Chondrocyte (in vitro differentiated cells): ENCODE measurements around the gene HOGA1. TPM values are rescaled to one million over a fixed set of nuclear protein-coding genes. Genes with fewer than 3 reads are reported as not detected.

Experiments
- DNase-seq: peaks from one replicate; pipeline ENCODE4 v3.0.0; 2021; ENCODE audit warnings: mixed read lengths, low spot score
- H3K27ac Mint-ChIP-seq: one replicate; pipeline ENCODE4 v1.8.0; 2021; ENCODE audit warnings: mild to moderate bottlenecking, moderate library complexity, mixed read lengths; ENCODE audit not compliant: unreplicated experiment
- H3K27me3 Mint-ChIP-seq: 2 replicates; pipeline ENCODE4 v1.8.0; 2021; ENCODE audit warnings: low read depth, mixed read lengths
- H3K36me3 Mint-ChIP-seq: 2 replicates; pipeline ENCODE4 v1.8.0; 2021; ENCODE audit warnings: low read depth, mixed read lengths
- H3K4me1 Mint-ChIP-seq: 2 replicates; pipeline ENCODE4 v1.8.0; 2021; ENCODE audit warnings: low read depth, mild to moderate bottlenecking, mixed read lengths
- H3K4me3 Mint-ChIP-seq: one replicate; pipeline ENCODE4 v1.8.0; 2021; ENCODE audit warnings: mild to moderate bottlenecking, moderate library complexity, mixed read lengths; ENCODE audit not compliant: unreplicated experiment
- H3K9me3 Mint-ChIP-seq: 2 replicates; pipeline ENCODE4 v1.8.0; 2021; ENCODE audit warnings: low read depth, mixed read lengths
- long read RNA-seq: library from polyadenylated mRNA; stranded (forward); transcript quantifications from one replicate; pipeline ENCODE4 v2.0.0, GENCODE V29; 2021
- total RNA-seq: library from RNA; stranded (reverse); gene quantifications from 3 replicates; pipeline ENCODE4 v1.2.1, GENCODE V29; 2021
- TF ChIP-seq, protein P1 (sequence below): fragments of 200-600 bp; sonication (generic); IDR thresholded peaks from 2 replicates; pipeline ENCODE4 v1.5.0; 2021; ENCODE audit warnings: antibody characterized with exemption, mild to moderate bottlenecking, moderate library complexity

Gene HOGA1
- total RNA-seq = 0.12 TPM in 1 of 3 replicates, not detected in the others
- long read RNA-seq = 0 reads

DNA sequence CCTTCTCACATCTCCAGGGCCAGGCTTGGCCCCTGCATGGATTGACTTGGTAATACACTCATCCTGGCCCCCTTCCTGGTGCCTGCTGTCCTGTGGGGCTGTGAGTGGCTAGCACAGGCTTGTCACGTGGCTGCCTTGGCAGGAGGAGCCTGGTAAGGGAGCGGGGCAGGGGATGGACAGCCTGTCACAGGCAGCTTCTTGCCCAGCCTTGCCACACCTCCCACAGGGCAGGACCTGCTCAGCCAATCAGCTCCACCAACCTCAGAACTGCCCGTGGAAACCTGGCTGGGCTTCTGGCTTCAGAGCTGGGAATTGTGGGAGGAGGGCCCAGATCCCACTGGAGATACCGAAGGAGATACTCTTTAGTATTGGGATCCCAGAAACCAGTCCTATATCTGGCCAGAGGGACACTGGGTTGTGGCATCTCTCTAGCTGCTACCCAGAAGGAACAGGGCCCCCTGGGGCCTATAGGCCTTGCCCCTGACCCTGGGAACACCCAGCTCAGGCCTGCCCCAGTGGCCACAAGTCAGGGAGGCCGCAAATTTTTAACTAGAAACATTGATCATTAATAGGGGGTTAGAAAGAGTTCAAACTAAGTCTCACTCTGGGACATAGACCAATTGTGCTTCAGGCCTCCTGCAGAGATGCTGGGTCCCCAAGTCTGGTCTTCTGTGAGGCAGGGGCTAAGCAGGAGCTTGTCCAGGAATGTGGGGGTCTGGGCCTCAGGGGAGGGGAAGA, at the start of gene HOGA1:
Gene HOGA1, plus strand, starts transcription at position 330 of the 738 bp plus-strand sequence. Its CDS starts 315 bp downstream, at position 645.
- Mint-ChIP-seq H3K27me3 (no peaks in the 10 kb centered on the region), H3K4me1 (peaks cover 4% of the 10 kb centered on the region), H3K4me3 (no peak within 1 kb of the TSS), H3K27ac (no peak within 1 kb of the TSS), H3K9me3 (no peaks in the 10 kb centered on the region), H3K36me3 (no peaks in the 10 kb centered on the region)
- DNase-seq = peak; percentile 83
- TF ChIP-seq, protein P1, sequence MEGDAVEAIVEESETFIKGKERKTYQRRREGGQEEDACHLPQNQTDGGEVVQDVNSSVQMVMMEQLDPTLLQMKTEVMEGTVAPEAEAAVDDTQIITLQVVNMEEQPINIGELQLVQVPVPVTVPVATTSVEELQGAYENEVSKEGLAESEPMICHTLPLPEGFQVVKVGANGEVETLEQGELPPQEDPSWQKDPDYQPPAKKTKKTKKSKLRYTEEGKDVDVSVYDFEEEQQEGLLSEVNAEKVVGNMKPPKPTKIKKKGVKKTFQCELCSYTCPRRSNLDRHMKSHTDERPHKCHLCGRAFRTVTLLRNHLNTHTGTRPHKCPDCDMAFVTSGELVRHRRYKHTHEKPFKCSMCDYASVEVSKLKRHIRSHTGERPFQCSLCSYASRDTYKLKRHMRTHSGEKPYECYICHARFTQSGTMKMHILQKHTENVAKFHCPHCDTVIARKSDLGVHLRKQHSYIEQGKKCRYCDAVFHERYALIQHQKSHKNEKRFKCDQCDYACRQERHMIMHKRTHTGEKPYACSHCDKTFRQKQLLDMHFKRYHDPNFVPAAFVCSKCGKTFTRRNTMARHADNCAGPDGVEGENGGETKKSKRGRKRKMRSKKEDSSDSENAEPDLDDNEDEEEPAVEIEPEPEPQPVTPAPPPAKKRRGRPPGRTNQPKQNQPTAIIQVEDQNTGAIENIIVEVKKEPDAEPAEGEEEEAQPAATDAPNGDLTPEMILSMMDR = no peak

DNA sequence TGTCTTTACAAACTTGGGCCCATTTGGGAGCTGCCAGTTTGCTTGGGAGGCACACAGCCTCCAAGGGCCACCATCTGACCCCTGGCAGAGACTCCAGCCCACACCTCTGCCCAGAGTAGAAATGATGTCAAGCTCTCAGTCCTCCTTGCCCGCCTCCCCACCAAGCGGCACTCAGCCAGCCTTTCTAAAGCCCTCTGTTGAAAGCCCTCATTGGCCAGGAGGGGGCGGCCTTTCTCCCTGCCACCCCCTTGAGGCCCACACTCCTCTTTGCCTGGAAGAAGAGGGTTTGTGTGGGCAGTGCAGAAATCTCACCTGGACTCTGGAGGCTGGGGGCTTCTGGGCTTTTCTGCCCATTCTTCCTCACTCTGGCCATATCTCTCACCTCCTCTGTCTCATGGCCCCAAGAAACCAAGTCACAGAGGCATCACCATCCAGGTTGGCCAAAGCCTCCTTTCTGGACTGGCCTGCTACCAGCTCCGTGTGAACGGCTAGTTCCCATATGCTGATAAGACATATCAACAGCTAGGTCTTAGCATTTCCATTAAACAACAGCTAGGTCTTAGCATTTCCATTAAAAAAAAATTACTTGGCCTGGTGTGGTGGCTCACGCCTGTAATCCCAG, 49.3 kb upstream of the HOGA1 start:
- no peak overlapping the region for H3K27ac Mint-ChIP-seq
- no peaks in the 10 kb centered on the region for H3K9me3 Mint-ChIP-seq
- TF ChIP-seq, protein P1 = peak; percentile 73
- DNase-seq = peak; percentile 49
- no peaks in the 10 kb centered on the region for H3K27me3 Mint-ChIP-seq
- no peaks in the 10 kb centered on the region for H3K36me3 Mint-ChIP-seq
- H3K4me1 Mint-ChIP-seq = peaks cover 41% of the 10 kb centered on the region
- H3K4me3 Mint-ChIP-seq = no peak overlapping the region

DNA sequence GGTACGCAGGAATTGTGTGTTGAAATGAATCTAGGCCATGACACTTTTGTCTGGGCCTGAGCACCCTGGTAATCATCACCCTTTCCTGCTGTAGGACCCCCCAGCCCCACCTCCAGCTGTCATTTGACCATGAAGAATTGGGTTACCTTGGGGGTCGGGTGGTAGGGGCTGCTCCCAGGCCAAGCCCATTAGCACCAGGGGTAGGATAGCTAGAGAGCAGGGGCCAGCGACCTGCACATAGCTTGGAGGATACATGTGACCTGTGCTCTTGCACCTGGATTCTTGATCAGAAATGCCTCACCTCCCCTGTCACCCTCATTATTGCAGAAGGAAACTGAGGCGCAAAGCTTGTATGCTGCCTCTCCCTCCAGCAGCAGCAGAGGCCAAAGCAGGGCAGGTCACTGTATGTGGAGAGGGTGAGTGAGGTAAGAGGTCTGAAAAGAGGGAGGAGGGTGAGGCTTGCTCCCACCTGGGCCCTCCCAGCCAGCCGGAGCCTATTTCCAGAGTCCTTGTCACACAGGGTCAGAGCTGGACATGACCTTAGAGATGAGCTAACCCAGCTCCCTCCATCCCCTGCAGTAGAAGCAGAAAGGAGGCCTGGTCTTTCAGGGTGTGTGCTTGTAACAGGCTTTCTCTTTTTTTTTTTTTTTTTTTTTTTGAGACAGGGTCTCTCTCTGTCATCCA, 46.9 kb upstream of the HOGA1 start:
- Mint-ChIP-seq H3K9me3 (no peaks in the 10 kb centered on the region), H3K27ac (peak overlapping the region; percentile 70), H3K36me3 (no peaks in the 10 kb centered on the region), H3K27me3 (no peaks in the 10 kb centered on the region), H3K4me3 (no peak overlapping the region), H3K4me1 (peaks cover 53% of the 10 kb centered on the region)
- TF ChIP-seq, protein P1 = no peak
- DNase-seq = peak; percentile 57

DNA sequence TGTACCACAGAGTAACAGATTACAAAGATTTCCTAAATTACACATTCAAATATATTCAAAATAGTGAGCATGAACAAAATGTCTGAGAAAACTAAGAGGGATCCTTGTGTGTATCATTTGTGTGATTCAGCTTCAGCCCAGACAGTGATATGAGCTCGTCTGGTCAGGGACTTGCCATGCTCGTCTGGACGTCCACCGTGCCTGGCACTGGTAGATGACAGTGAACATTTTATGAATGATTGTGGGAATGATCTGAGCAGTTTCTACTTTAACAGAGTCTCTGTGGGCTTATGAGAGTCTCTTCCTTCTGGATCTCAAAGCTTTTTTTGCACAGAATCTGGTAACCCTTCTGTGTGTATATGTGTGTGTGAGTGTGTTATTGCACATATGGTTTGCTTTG, 45.8 kb upstream of the HOGA1 start:
- Mint-ChIP-seq H3K27me3 (no peaks in the 10 kb centered on the region), H3K36me3 (no peaks in the 10 kb centered on the region), H3K27ac (peak overlapping the region; percentile 94), H3K4me1 (peaks cover 55% of the 10 kb centered on the region), H3K9me3 (no peaks in the 10 kb centered on the region), H3K4me3 (no peak overlapping the region)
- TF ChIP-seq, protein P1 = no peak
- peak; percentile 26 for DNase-seq

DNA sequence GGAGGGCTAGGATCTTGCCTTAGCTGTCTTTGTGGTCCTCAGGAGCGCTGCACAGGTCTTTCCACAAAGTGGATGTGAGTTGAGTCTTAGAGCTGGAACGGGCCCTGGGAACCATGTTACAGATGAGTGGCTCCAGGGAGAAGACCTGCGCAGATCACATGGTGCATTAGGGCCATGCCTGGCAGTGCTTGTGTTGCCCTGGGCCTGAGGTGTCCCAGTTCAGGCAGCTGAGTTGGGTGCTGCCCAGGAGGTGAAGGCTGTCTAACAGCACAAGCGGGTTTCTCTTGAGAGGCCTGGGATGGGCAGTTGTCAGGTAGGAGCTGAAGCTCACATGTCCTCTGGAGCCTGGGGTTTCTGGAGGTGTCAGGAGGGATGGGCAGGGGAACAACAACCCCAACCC, 45.4 kb upstream of the HOGA1 start:
- peaks cover 58% of the 10 kb centered on the region for H3K4me1 Mint-ChIP-seq
- no peak overlapping the region for H3K4me3 Mint-ChIP-seq
- DNase-seq = peak; percentile 63
- H3K9me3 Mint-ChIP-seq = no peaks in the 10 kb centered on the region
- TF ChIP-seq, protein P1 = no peak
- H3K27ac Mint-ChIP-seq = peak overlapping the region; percentile 94
- H3K27me3 Mint-ChIP-seq = no peaks in the 10 kb centered on the region
- no peaks in the 10 kb centered on the region for H3K36me3 Mint-ChIP-seq
